ENCODE measurements around the gene GTPBP1. TPM values are rescaled to one million over a fixed set of nuclear protein-coding genes. Genes with fewer than 3 reads are reported as not detected.

Gene GTPBP1
- total and polyA plus RNA-seq, 2 of the 13 experiments (the other 11 are each of a cell fraction or from before 2014, with no cell fraction given), result 22.3 to 27.0 TPM

GRCh38 chr22:38759005-38759404 is 53.3 kb downstream of the GTPBP1 start:
- TF ChIP-seq POLR2A (IDR thresholded peaks at IDR 0.05; ENCODE audit: insufficient read depth in 1 of 2, low read depth in 2 of 2, low read length in 2 of 2) (0 out of 4 replicates have a peak, but pooled peaks of 1 of the 2 experiments have one; percentile 12), PHB2 (IDR thresholded peaks at IDR 0.05; ENCODE audit: partially characterized antibody) (no peak), ZNF3 (CRISPR knock-in tag; IDR thresholded peaks at IDR 0.05) (peak; percentile 87)
- H3K4me2 ChIP-seq (ENCODE audit: low read depth, low read length), result no peak overlapping the region
- peaks cover 0 to 6% of the 10 kb centered on the region in 2 experiments; a peak in 2 of 5 replicates for H3K27me3 ChIP-seq (ENCODE audit: control insufficient read depth in 1 of 2, insufficient read depth in 2 of 2, low read length in 2 of 2)
- no TSS peak for BruUV-seq (replicated peaks)
- no peak overlapping the region for H3K9ac ChIP-seq (ENCODE audit: insufficient read depth, low read depth, low read length)
- no peak for ATAC-seq
- H3K4me3 ChIP-seq (replicated peaks in 1 of 3; ENCODE audit: insufficient read depth in 1 of 3, low read depth in 2 of 3, low read length in 3 of 3), result no peak overlapping the region
- H2AFZ ChIP-seq (ENCODE audit: low read length), result no peak overlapping the region
- POLR2A ChIA-PET, result interaction anchor here (0.9 to 1.3 kb wide), 2 partner anchors 9 to 12 kb away, joined by 3 to 4 read pairs; no protein-coding TSS in a partner anchor
- H4K20me1 ChIP-seq (ENCODE audit: insufficient read depth, low read length), result no peaks in the 10 kb centered on the region
- in situ Hi-C loops (cut with HindIII; ENCODE audit: extremely low pct_ligation_motif_present, low pct_unique_long_range_greater_than_20kb) (no loop called here), intact Hi-C loops (cut with micrococcal nuclease; ENCODE audit: unreplicated experiment) (no loop called here)
- CTCF ChIA-PET (ENCODE audit: low intra/inter-chr PET ratio, low total read pairs), result no interaction called here
- H3K4me1 ChIP-seq (ENCODE audit: insufficient read depth, low read length), result peaks cover 74% of the 10 kb centered on the region
- no peaks in the 10 kb centered on the region for H3K36me3 ChIP-seq (replicated peaks in 1 of 2; ENCODE audit: control insufficient read depth in 1 of 2, insufficient read depth in 2 of 2, low read length in 2 of 2)
- FAIRE-seq, result no peak
- WGBS (ENCODE audit: low lambda C conversion rate), result 82% methylated on average over 7 of the region's 7 CpGs
- peaks cover 2% of the 10 kb centered on the region for H3K79me2 ChIP-seq (ENCODE audit: insufficient read depth, low read length)
- no peaks in the 10 kb centered on the region for H3K9me3 ChIP-seq (ENCODE audit: low read length)
- H3K27ac ChIP-seq (ENCODE audit: extremely low read length, insufficient read depth, low read length), result no peak overlapping the region
- no peak for DNase-seq (ENCODE audit: low spot score)

- Histone ChIP-seq H4K20me1 (ENCODE audit: insufficient read depth, low read length) (no peaks in the 10 kb centered on the region), H3K27me3 (ENCODE audit: control insufficient read depth in 1 of 2, insufficient read depth in 2 of 2, low read length in 2 of 2) (peaks cover 0 to 11% of the 10 kb centered on the region in 2 experiments; a peak in 4 of 5 replicates), H3K36me3 (replicated peaks in 1 of 2; ENCODE audit: control insufficient read depth in 1 of 2, insufficient read depth in 2 of 2, low read length in 2 of 2) (no peaks in the 10 kb centered on the region), H3K4me3 (replicated peaks in 1 of 3; ENCODE audit: insufficient read depth in 1 of 3, low read depth in 2 of 3, low read length in 3 of 3) (no peak overlapping the region; a peak in 1 of 6 replicates), H3K4me2 (ENCODE audit: low read depth, low read length) (no peak overlapping the region), H3K9me3 (ENCODE audit: low read length) (no peaks in the 10 kb centered on the region), H3K79me2 (ENCODE audit: insufficient read depth, low read length) (no peaks in the 10 kb centered on the region), H3K27ac (ENCODE audit: extremely low read length, insufficient read depth, low read length) (no peak overlapping the region), H2AFZ (ENCODE audit: low read length) (no peak overlapping the region), H3K9ac (ENCODE audit: insufficient read depth, low read depth, low read length) (no peak overlapping the region), H3K4me1 (ENCODE audit: insufficient read depth, low read length) (peaks cover 79% of the 10 kb centered on the region)
- in situ Hi-C loops (cut with HindIII; ENCODE audit: extremely low pct_ligation_motif_present, low pct_unique_long_range_greater_than_20kb), result no loop called here
- intact Hi-C loops (cut with micrococcal nuclease; ENCODE audit: unreplicated experiment), result loop anchor here (10.0 kb wide), 2 partner anchors 84 to 244 kb away; partner anchors contain the start of gene NPTXR
- no TSS peak for BruUV-seq (replicated peaks)
- ATAC-seq (peak; percentile 61), FAIRE-seq (no peak), DNase-seq (ENCODE audit: low spot score) (peak; percentile 21)
- CTCF ChIA-PET (ENCODE audit: low intra/inter-chr PET ratio, low total read pairs), result no interaction called here
- POLR2A ChIA-PET, result no interaction called here
- 35% methylated on average over 9 of the region's 12 CpGs for WGBS (ENCODE audit: low lambda C conversion rate)
- peak; percentile 54 for TF ChIP-seq AGO2 (optimal IDR thresholded peaks at IDR 0.05; ENCODE audit: low read depth, low read length)
- TF ChIP-seq ZSCAN29 (CRISPR knock-in tag; conservative IDR thresholded peaks at IDR 0.05), result no peak
- TF ChIP-seq, protein P1, sequence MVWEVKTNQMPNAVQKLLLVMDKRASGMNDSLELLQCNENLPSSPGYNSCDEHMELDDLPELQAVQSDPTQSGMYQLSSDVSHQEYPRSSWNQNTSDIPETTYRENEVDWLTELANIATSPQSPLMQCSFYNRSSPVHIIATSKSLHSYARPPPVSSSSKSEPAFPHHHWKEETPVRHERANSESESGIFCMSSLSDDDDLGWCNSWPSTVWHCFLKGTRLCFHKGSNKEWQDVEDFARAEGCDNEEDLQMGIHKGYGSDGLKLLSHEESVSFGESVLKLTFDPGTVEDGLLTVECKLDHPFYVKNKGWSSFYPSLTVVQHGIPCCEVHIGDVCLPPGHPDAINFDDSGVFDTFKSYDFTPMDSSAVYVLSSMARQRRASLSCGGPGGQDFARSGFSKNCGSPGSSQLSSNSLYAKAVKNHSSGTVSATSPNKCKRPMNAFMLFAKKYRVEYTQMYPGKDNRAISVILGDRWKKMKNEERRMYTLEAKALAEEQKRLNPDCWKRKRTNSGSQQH (CRISPR knock-in tag; IDR thresholded peaks at IDR 0.05; ENCODE audit: low read depth), result no peak
- no peak for TF ChIP-seq KAT8 (CRISPR knock-in tag; IDR thresholded peaks at IDR 0.05)
- TF ChIP-seq, protein P2, sequence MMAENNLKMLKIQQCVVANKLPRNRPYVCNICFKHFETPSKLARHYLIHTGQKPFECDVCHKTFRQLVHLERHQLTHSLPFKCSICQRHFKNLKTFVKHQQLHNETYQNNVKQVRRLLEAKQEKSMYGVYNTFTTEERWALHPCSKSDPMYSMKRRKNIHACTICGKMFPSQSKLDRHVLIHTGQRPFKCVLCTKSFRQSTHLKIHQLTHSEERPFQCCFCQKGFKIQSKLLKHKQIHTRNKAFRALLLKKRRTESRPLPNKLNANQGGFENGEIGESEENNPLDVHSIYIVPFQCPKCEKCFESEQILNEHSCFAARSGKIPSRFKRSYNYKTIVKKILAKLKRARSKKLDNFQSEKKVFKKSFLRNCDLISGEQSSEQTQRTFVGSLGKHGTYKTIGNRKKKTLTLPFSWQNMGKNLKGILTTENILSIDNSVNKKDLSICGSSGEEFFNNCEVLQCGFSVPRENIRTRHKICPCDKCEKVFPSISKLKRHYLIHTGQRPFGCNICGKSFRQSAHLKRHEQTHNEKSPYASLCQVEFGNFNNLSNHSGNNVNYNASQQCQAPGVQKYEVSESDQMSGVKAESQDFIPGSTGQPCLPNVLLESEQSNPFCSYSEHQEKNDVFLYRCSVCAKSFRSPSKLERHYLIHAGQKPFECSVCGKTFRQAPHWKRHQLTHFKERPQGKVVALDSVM (CRISPR knock-in tag; IDR thresholded peaks at IDR 0.05), result peak; percentile 75
- TF ChIP-seq, protein P3, sequence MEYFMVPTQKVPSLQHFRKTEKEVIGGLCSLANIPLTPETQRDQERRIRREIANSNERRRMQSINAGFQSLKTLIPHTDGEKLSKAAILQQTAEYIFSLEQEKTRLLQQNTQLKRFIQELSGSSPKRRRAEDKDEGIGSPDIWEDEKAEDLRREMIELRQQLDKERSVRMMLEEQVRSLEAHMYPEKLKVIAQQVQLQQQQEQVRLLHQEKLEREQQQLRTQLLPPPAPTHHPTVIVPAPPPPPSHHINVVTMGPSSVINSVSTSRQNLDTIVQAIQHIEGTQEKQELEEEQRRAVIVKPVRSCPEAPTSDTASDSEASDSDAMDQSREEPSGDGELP (IDR thresholded peaks at IDR 0.05; ENCODE audit: borderline replicate concordance, low read depth), result peak; percentile 39; the same call in 1 of the 2 replicates
- TF ChIP-seq ZFP62 (CRISPR knock-in tag; IDR thresholded peaks at IDR 0.05), result no peak
These were observed 54.9 kb downstream of the GTPBP1 start for GRCh38 chr22:38760477-38761201.
